MCF 10A (cell line): Measurements from ENCODE around the gene BNIPL. TPM values are rescaled to one million over a fixed set of nuclear protein-coding genes. Genes with fewer than 3 reads are reported as not detected.
A peak's percentile ranks its signal among the peaks of the same experiment; 100 is the strongest.

ENCODE experiments used
- BruUV-seq: library from RNA; stranded (reverse); fragments of 400-500 nt; replicated peaks from 2 replicates; lab custom pipeline; 2021; lab: Mats Ljungman, UMichigan
- CTCF ChIA-PET: fragments of 300-600 bp; sonication (Branson Sonifier 250); formaldehyde crosslinking; extraction: SDS; loops from one replicate; lab custom pipeline; 2021; ENCODE audit warnings: antibody characterized with exemption, inconsistent platforms; lab: Yijun Ruan, JAX
- POLR2A ChIA-PET: fragments of 300-600, 350-650 bp; sonication (Branson Sonifier 250); formaldehyde crosslinking; extraction: SDS; loops from one replicate; lab custom pipeline; 2020; ENCODE audit warnings: antibody characterized with exemption, inconsistent platforms; lab: Yijun Ruan, JAX
- DNase-seq: peaks from one replicate; pipeline ENCODE4 v3.0.0-alpha.2; 2018; ENCODE audit not compliant: unreplicated experiment
- H3K27ac Mint-ChIP-seq: one replicate; pipeline ENCODE4 v1.8.0; 2022; ENCODE audit warnings: mild to moderate bottlenecking, low read depth, mixed read lengths; ENCODE audit not compliant: unreplicated experiment
- H3K27me3 Mint-ChIP-seq: one replicate; pipeline ENCODE4 v1.8.0; 2022; ENCODE audit warnings: mixed read lengths; ENCODE audit not compliant: insufficient read depth, unreplicated experiment
- H3K36me3 Mint-ChIP-seq: one replicate; pipeline ENCODE4 v1.8.0; 2022; ENCODE audit warnings: mild to moderate bottlenecking, moderate library complexity, mixed read lengths; ENCODE audit not compliant: insufficient read depth, unreplicated experiment
- H3K4me1 Mint-ChIP-seq: one replicate; pipeline ENCODE4 v1.8.0; 2022; ENCODE audit warnings: mixed read lengths; ENCODE audit not compliant: insufficient read depth, unreplicated experiment
- H3K4me3 Mint-ChIP-seq: one replicate; pipeline ENCODE4 v1.8.0; 2022; ENCODE audit warnings: mild to moderate bottlenecking, moderate library complexity, mixed read lengths; ENCODE audit not compliant: unreplicated experiment
- H3K9me3 Mint-ChIP-seq: one replicate; pipeline ENCODE4 v1.8.0; 2022; ENCODE audit warnings: mixed read lengths; ENCODE audit not compliant: unreplicated experiment
- intact Hi-C: fragments of 100-400 bp; cut with micrococcal nuclease; formaldehyde crosslinking; loops from 2 replicates; pipeline ENCODE4 v1.14.1; 2022
- total RNA-seq: library from RNA; stranded (reverse); gene quantifications from 2 replicates; pipeline ENCODE4 v1.2.3, GENCODE V29; 2022
- TF ChIP-seq, protein P1 (sequence below): fragments of 200-600 bp; IDR thresholded peaks from one replicate; pipeline ENCODE4 v1.8.0; 2022; ENCODE audit warnings: antibody characterized with exemption, mild to moderate bottlenecking; ENCODE audit not compliant: unreplicated experiment

BNIPL gene
- total RNA-seq, 1 experiment from 2014 or later: 1.2 TPM

DNA sequence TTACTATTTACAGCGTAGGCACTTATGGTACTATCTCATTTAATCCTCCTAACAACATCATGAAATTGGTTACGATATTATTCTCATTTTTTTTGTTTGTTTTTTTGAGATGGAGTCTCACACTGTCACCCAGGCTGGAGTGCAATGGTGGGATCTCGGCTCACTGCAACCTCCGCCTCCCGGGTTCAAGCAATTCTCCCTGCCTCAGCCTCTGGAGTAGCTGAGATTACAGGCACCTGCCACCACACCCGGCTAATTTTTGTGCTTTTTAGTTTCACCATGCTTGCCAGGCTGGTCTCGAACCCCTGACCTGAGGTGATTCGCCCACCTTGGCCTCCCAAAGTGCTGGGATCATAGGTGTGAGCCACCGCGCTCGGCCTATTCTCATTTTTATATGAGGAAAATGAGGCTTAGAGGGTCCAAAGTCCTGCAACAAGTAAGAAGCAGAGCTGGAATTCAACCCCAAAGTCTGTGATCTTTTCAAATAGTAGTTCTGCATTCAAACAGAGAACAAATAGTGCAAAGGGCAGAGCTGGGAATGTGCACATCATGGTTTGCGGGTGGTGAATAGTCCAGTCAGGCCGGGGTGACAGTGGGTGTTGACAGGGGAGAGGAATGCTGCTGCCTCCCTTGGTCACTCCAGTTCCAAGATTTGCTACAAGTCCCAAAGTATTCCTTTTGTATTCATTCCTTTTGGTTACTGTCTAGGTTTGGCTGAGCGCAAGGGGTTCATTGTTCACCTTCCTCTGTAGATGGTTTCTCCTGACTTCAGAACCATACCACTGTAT, 23.5 kb upstream of the BNIPL start:
- TF ChIP-seq, protein P1, sequence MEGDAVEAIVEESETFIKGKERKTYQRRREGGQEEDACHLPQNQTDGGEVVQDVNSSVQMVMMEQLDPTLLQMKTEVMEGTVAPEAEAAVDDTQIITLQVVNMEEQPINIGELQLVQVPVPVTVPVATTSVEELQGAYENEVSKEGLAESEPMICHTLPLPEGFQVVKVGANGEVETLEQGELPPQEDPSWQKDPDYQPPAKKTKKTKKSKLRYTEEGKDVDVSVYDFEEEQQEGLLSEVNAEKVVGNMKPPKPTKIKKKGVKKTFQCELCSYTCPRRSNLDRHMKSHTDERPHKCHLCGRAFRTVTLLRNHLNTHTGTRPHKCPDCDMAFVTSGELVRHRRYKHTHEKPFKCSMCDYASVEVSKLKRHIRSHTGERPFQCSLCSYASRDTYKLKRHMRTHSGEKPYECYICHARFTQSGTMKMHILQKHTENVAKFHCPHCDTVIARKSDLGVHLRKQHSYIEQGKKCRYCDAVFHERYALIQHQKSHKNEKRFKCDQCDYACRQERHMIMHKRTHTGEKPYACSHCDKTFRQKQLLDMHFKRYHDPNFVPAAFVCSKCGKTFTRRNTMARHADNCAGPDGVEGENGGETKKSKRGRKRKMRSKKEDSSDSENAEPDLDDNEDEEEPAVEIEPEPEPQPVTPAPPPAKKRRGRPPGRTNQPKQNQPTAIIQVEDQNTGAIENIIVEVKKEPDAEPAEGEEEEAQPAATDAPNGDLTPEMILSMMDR: no peak
- peaks cover 26% of the 10 kb centered on the region for H3K36me3 Mint-ChIP-seq
- no TSS peak for BruUV-seq
- H3K27ac Mint-ChIP-seq: no peak overlapping the region
- H3K27me3 Mint-ChIP-seq: no peaks in the 10 kb centered on the region
- H3K4me3 Mint-ChIP-seq: no peak overlapping the region
- H3K4me1 Mint-ChIP-seq: peaks cover 9% of the 10 kb centered on the region
- POLR2A ChIA-PET: interaction anchor here (1.0 to 1.2 kb wide), 2 partner anchors 35 to 384 kb away, joined by 3 read pairs; partner anchors contain the start of gene C1orf56
- intact Hi-C loops: no loop called here
- CTCF ChIA-PET: interaction anchor here (0.6 to 1.3 kb wide), 4 partner anchors 13 to 283 kb away, joined by 3 to 6 read pairs (median 4); no protein-coding TSS in a partner anchor
- no peaks in the 10 kb centered on the region for H3K9me3 Mint-ChIP-seq
- DNase-seq: no peak

- TF ChIP-seq, protein P1: no peak
- Mint-ChIP-seq H3K27ac (no peak overlapping the region), H3K4me3 (no peak overlapping the region), H3K27me3 (no peaks in the 10 kb centered on the region), H3K9me3 (no peaks in the 10 kb centered on the region), H3K4me1 (peaks cover 7% of the 10 kb centered on the region), H3K36me3 (peaks cover 32% of the 10 kb centered on the region)
- BruUV-seq: no TSS peak
- intact Hi-C loops: no loop called here
- CTCF ChIA-PET: interaction anchor here (0.6 kb wide), 1 partner anchor 51 kb away, joined by 3 read pairs; no protein-coding TSS in a partner anchor
- DNase-seq: no peak
- POLR2A ChIA-PET: no interaction called here
These were observed 22.9 kb upstream of the BNIPL start for GRCh38 chr1:151013518-151013917.

- Mint-ChIP-seq H3K4me3 (no peak overlapping the region), H3K4me1 (no peaks in the 10 kb centered on the region), H3K9me3 (no peaks in the 10 kb centered on the region), H3K27ac (no peak overlapping the region), H3K27me3 (no peaks in the 10 kb centered on the region), H3K36me3 (peaks cover 75% of the 10 kb centered on the region)
- DNase-seq: peak; percentile 75
- intact Hi-C loops: loop anchor here (1.0 to 2.0 kb wide), 3 partner anchors 35 to 132 kb away; partner anchors contain the start of genes CDC42SE1, GABPB2 and TNFAIP8L2
- TF ChIP-seq, protein P1: peak; percentile 83
- ChIA-PET CTCF (interaction anchor here (0.6 to 3.6 kb wide), 32 partner anchors 10 to 601 kb away, joined by 3 to 29 read pairs (median 5); partner anchors contain the start of genes BNIPL, CDC42SE1, MINDY1 and MLLT11), POLR2A (interaction anchor here (1.0 to 1.9 kb wide), 4 partner anchors 10 to 35 kb away, joined by 4 to 6 read pairs (median 5); partner anchors contain the start of genes CDC42SE1, MINDY1 and MLLT11)
- no TSS peak for BruUV-seq
These were observed 11.7 kb upstream of the BNIPL start for GRCh38 chr1:151024540-151025146.

DNA sequence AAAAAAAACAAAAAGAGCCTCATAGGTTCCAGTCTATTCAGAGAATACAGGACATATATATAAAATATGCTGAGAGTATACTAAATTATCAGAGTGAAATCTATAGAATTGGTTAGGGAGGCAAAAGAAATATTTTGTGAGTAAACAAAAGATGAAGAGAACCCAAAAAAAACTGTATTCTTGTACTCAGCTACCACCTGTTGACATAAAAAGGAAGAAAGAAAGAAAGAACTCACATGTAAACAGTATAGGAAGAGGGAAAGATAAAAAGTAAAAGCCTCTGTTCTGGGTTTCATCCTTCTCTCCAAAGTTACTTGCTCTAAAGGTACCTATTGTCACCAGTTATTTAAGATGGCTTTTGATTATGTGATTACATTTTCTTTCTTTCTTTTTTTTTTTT, 9.9 kb upstream of the BNIPL start:
- DNase-seq: no peak
- H3K4me1 Mint-ChIP-seq: no peaks in the 10 kb centered on the region
- CTCF ChIA-PET: interaction anchor here (0.6 to 3.6 kb wide), 9 partner anchors 12 to 102 kb away, joined by 3 to 29 read pairs (median 5); partner anchors contain the start of genes BNIPL, C1orf56 and CDC42SE1
- H3K36me3 Mint-ChIP-seq: peaks cover 84% of the 10 kb centered on the region
- H3K27me3 Mint-ChIP-seq: no peaks in the 10 kb centered on the region
- H3K9me3 Mint-ChIP-seq: no peaks in the 10 kb centered on the region
- POLR2A ChIA-PET: interaction anchor here (1.1 to 1.2 kb wide), 2 partner anchors 33 to 36 kb away, joined by 3 to 4 read pairs; partner anchors contain the start of gene CDC42SE1
- intact Hi-C loops: no loop called here
- H3K4me3 Mint-ChIP-seq: no peak overlapping the region
- no peak overlapping the region for H3K27ac Mint-ChIP-seq
- no TSS peak for BruUV-seq
- TF ChIP-seq, protein P1: no peak
